ENCODE results near the gene YAP1.

The YAP1 gene

GRCh38 chr11:102111011-102111786, 952 bp downstream of the YAP1 start:
- H3K27ac ChIP-seq, result peak overlapping the region; percentile 83
- peak; percentile 31 for TF ChIP-seq CTCF (conservative IDR thresholded peaks at IDR 0.05)

- TF ChIP-seq CTCF (conservative IDR thresholded peaks at IDR 0.05), result no peak
- peak overlapping the region; percentile 83 for H3K27ac ChIP-seq
Observed at GRCh38 chr11:102111787-102112508, 1.7 kb downstream of the YAP1 start.

- no peak for TF ChIP-seq CTCF (conservative IDR thresholded peaks at IDR 0.05)
- H3K27ac ChIP-seq, result peak overlapping the region; percentile 83
Observed at GRCh38 chr11:102112509-102112821, 2.2 kb downstream of the YAP1 start.

GRCh38 chr11:102114032-102114431, 3.8 kb downstream of the YAP1 start:
- H3K27ac ChIP-seq, result no peak overlapping the region
- no peak for TF ChIP-seq CTCF (conservative IDR thresholded peaks at IDR 0.05)

GRCh38 chr11:102115557-102115956, 5.3 kb downstream of the YAP1 start:
- TF ChIP-seq CTCF (conservative IDR thresholded peaks at IDR 0.05), result no peak

GRCh38 chr11:102116453-102117205, 6.4 kb downstream of the YAP1 start:
- TF ChIP-seq CTCF (conservative IDR thresholded peaks at IDR 0.05), result no peak
- H3K27ac ChIP-seq, result peak overlapping the region; percentile 61

More at GRCh38 chr11:102115557-102115956, 5.3 kb downstream of the YAP1 start:
- H3K27ac ChIP-seq, result peak overlapping the region; percentile 61

GRCh38 chr11:102117472-102118113, 7.3 kb downstream of the YAP1 start:
- TF ChIP-seq CTCF (conservative IDR thresholded peaks at IDR 0.05), result no peak
- H3K27ac ChIP-seq, result no peak overlapping the region

Measured in VCaP (cell line).